ENCODE results near the gene CYB5R4.

Gene CYB5R4

GRCh38 chr6:83859410-83860358, at the start of gene CYB5R4:
TSS of gene CYB5R4 (plus strand) at chr6:83859689. CDS start at chr6:83859783, 94 bp downstream.
- peak within 1 kb of the TSS; percentile 99 for H3K4me3 Mint-ChIP-seq
- peak within 1 kb of the TSS; percentile 90 for H3K27ac Mint-ChIP-seq
- H3K4me1 Mint-ChIP-seq (ENCODE audit: low read depth) = peaks cover 40% of the 10 kb centered on the region
- peaks cover 3% of the 10 kb centered on the region for H3K36me3 Mint-ChIP-seq
- H3K9me3 Mint-ChIP-seq (ENCODE audit: low read depth) = no peaks in the 10 kb centered on the region
- peaks cover 10% of the 10 kb centered on the region for H3K27me3 Mint-ChIP-seq

GRCh38 chr6:83812595-83812994, 46.9 kb upstream of the CYB5R4 start:
- no peaks in the 10 kb centered on the region for H3K36me3 Mint-ChIP-seq

GRCh38 chr6:83815631-83816272, 43.7 kb upstream of the CYB5R4 start:
- Mint-ChIP-seq H3K4me3 (no peak overlapping the region), H3K27ac (no peak overlapping the region), H3K4me1 (ENCODE audit: low read depth) (no peaks in the 10 kb centered on the region), H3K27me3 (peaks cover 7% of the 10 kb centered on the region), H3K9me3 (ENCODE audit: low read depth) (no peaks in the 10 kb centered on the region), H3K36me3 (no peaks in the 10 kb centered on the region)

More at GRCh38 chr6:83812595-83812994, 46.9 kb upstream of the CYB5R4 start:
- no peaks in the 10 kb centered on the region for H3K9me3 Mint-ChIP-seq (ENCODE audit: low read depth)
- H3K4me1 Mint-ChIP-seq (ENCODE audit: low read depth) = no peaks in the 10 kb centered on the region
- H3K4me3 Mint-ChIP-seq = no peak overlapping the region
- peaks cover 7% of the 10 kb centered on the region for H3K27me3 Mint-ChIP-seq
- H3K27ac Mint-ChIP-seq = no peak overlapping the region

- H3K4me3 Mint-ChIP-seq = no peak overlapping the region
- H3K27ac Mint-ChIP-seq = no peak overlapping the region
- H3K36me3 Mint-ChIP-seq = no peaks in the 10 kb centered on the region
- H3K27me3 Mint-ChIP-seq = peaks cover 1% of the 10 kb centered on the region
- no peaks in the 10 kb centered on the region for H3K4me1 Mint-ChIP-seq (ENCODE audit: low read depth)
- no peaks in the 10 kb centered on the region for H3K9me3 Mint-ChIP-seq (ENCODE audit: low read depth)
Observed at GRCh38 chr6:83822629-83823169, 36.8 kb upstream of the CYB5R4 start.

DNA sequence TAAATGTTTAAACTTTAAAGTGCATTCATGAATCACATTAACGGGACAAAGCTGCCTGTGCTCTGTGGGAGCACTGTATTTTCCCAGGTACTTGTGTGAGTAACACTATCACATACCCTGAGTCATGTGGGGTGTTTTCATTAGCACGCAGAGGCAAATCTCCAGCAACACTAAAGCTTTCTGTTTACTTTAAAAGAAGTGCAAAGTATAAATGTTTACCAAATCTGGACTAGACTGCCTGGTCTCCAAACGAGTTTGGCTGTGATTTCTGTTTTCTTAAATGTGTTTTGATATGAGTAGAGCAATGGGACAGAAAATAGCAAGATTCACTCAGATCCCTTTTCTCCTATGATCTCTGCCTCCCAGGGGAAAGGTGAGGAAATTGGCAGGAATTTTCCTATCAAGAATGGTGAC, 35.1 kb upstream of the CYB5R4 start:
- H3K27ac Mint-ChIP-seq = no peak overlapping the region
- peaks cover 1% of the 10 kb centered on the region for H3K27me3 Mint-ChIP-seq
- H3K4me3 Mint-ChIP-seq = no peak overlapping the region

DNA sequence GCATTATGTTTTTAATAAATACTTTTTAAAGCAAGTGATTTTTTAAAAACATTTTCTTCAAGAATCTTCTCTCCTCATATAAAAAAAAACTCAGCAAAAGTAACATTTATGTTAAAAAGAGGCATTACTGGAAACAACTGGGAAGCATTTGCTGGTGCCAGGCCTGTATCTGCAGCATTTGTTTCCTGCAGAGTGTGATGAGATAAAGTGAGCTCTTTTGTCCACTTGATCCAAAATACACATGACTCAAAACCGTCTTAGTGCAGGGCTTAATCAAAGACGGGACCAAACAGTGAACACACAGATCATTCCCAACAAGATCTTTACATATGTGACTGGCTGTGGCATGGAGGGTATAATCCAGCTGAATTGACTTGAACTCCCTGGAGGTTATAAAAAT, 34.7 kb upstream of the CYB5R4 start:
- no peaks in the 10 kb centered on the region for H3K4me1 Mint-ChIP-seq (ENCODE audit: low read depth)
- no peaks in the 10 kb centered on the region for H3K9me3 Mint-ChIP-seq (ENCODE audit: low read depth)
- no peak overlapping the region for H3K27ac Mint-ChIP-seq
- H3K36me3 Mint-ChIP-seq = no peaks in the 10 kb centered on the region
- H3K4me3 Mint-ChIP-seq = no peak overlapping the region
- peaks cover 1% of the 10 kb centered on the region for H3K27me3 Mint-ChIP-seq

More for the DNA sequence above, 35.1 kb upstream of the CYB5R4 start:
- Mint-ChIP-seq H3K4me1 (ENCODE audit: low read depth) (no peaks in the 10 kb centered on the region), H3K36me3 (no peaks in the 10 kb centered on the region), H3K9me3 (ENCODE audit: low read depth) (no peaks in the 10 kb centered on the region)

DNA sequence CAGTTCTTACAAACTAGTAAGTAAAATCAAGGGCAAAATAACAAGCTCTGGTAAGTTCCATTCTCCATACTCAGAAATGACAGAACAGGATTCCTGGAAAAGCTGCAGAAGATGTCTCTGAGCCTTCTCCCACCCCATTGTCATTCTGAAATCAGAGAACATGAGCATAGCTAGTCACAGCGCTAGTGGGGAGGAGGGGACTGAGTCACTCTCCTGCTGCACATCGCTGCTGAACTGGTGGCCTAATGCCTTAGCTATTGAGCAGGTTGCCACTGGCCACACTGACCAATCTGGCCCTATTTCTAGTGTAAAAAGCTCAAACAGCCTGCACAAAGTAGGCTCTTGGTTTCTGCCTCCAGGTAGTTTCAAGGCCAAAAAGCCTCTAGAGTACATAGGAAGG, 32.4 kb upstream of the CYB5R4 start:
- no peak overlapping the region for H3K27ac Mint-ChIP-seq
- no peaks in the 10 kb centered on the region for H3K4me1 Mint-ChIP-seq (ENCODE audit: low read depth)
- H3K36me3 Mint-ChIP-seq = no peaks in the 10 kb centered on the region
- H3K9me3 Mint-ChIP-seq (ENCODE audit: low read depth) = no peaks in the 10 kb centered on the region
- peaks cover 7% of the 10 kb centered on the region for H3K27me3 Mint-ChIP-seq
- H3K4me3 Mint-ChIP-seq = no peak overlapping the region

- Mint-ChIP-seq H3K4me1 (ENCODE audit: low read depth) (no peaks in the 10 kb centered on the region), H3K27ac (no peak overlapping the region), H3K36me3 (no peaks in the 10 kb centered on the region), H3K9me3 (ENCODE audit: low read depth) (peaks cover 3% of the 10 kb centered on the region), H3K4me3 (no peak overlapping the region), H3K27me3 (peaks cover 18% of the 10 kb centered on the region)
Observed at GRCh38 chr6:83838727-83839126, 20.8 kb upstream of the CYB5R4 start.

DNA sequence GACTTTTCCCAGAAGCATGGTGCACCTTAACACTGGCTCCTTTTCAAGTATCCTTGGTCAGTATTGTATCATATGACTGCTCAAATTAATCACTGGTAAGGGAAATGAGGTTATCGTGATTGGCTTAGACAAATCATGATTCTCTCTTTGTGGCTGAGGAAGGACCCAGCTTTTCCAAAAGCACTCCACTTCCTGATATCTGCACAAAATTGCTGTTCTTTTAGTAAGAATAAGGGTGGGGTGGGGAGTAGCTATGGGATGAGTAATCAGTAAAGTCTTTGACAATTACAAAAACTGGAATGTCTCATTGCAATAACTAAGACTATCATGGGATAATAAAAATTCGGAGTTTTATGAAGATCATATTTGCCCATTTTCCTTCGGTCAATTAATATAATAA, 15.3 kb upstream of the CYB5R4 start:
- Mint-ChIP-seq H3K27ac (no peak overlapping the region), H3K4me3 (no peak overlapping the region), H3K4me1 (ENCODE audit: low read depth) (no peaks in the 10 kb centered on the region), H3K36me3 (no peaks in the 10 kb centered on the region), H3K27me3 (peaks cover 11% of the 10 kb centered on the region), H3K9me3 (ENCODE audit: low read depth) (no peaks in the 10 kb centered on the region)

DNA sequence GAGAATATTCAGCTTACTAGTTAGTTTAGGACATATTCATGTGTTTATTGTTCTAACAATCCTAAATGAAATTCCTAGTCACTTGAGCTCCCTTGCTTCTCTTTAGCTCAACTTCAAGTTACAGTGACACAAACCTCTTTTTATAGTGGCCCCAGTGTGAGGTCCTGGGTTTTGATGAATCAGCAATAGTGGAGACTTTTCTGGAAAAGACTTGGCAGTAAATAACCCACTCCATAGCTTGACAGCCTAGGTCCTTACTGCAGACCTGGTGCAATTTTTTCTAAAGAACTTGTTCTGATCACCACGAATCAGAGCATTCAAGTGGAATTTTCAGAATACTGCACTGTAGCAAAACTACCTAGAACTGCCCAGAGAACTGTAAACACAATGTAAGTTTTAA, 13.2 kb upstream of the CYB5R4 start:
- H3K36me3 Mint-ChIP-seq = no peaks in the 10 kb centered on the region
- no peak overlapping the region for H3K27ac Mint-ChIP-seq
- no peak overlapping the region for H3K4me3 Mint-ChIP-seq
- H3K27me3 Mint-ChIP-seq = peaks cover 25% of the 10 kb centered on the region
- no peaks in the 10 kb centered on the region for H3K9me3 Mint-ChIP-seq (ENCODE audit: low read depth)
- no peaks in the 10 kb centered on the region for H3K4me1 Mint-ChIP-seq (ENCODE audit: low read depth)

DNA sequence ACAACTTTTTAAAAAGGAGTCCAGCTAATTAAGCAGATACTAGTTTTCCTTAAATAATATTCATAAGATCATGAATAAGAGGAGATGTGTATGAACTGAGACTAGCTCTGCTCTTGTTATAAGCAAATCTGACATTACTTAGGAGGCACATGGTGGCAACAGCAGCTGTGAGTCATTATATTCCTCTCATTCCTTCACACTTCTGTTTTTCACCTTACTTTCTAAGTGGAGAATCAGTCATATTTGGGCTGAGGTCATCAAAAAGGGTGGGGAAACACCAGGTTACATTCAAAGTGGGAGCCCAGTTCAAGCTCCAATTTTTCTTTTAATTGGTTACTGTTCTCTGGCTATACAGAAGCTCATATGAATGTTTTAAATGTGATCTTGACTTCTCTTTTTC, 12.3 kb upstream of the CYB5R4 start:
- Mint-ChIP-seq H3K27ac (no peak overlapping the region), H3K9me3 (ENCODE audit: low read depth) (no peaks in the 10 kb centered on the region), H3K36me3 (no peaks in the 10 kb centered on the region), H3K27me3 (peaks cover 32% of the 10 kb centered on the region), H3K4me3 (no peak overlapping the region), H3K4me1 (ENCODE audit: low read depth) (no peaks in the 10 kb centered on the region)

- H3K27ac Mint-ChIP-seq = no peak overlapping the region
Observed at GRCh38 chr6:83849127-83849526, 10.4 kb upstream of the CYB5R4 start.

GRCh38 chr6:83849610-83850009, 9.9 kb upstream of the CYB5R4 start:
- no peak overlapping the region for H3K4me3 Mint-ChIP-seq

More at GRCh38 chr6:83849127-83849526, 10.4 kb upstream of the CYB5R4 start:
- H3K27me3 Mint-ChIP-seq = peaks cover 33% of the 10 kb centered on the region
- H3K9me3 Mint-ChIP-seq (ENCODE audit: low read depth) = no peaks in the 10 kb centered on the region
- peaks cover 10% of the 10 kb centered on the region for H3K4me1 Mint-ChIP-seq (ENCODE audit: low read depth)
- no peaks in the 10 kb centered on the region for H3K36me3 Mint-ChIP-seq
- no peak overlapping the region for H3K4me3 Mint-ChIP-seq

DNA sequence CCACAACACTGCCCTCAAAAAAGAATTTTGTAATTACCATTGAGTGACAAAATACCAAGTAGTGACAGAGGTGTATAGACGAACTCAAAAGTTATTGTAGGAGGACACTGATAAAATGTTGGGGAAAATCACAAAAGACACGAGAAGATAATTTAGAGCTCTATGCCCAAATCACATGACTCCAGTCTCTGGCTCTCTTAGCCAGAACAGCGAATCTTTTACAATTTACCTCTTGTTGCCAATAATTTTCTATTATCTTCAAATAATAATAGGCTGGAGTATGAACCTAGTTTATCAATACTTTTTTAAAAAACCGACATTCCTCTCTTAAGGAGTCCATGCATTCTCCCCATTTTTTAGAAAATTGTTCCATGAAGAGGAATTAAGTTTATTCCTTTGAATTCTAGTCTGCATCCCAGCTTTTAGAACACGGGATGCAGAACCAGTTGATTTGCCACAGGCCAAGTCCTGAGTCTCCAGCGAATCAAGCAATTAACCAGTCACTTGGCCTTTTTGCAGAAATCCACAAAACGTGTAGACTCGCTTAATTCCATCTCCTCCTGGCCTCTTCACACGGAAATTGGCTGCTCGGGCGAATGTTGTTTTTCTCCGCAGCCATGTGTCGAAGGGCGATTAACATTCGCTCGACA, 6.8 kb upstream of the CYB5R4 start:
- Mint-ChIP-seq H3K4me3 (peak overlapping the region; percentile 68), H3K36me3 (peaks cover 2% of the 10 kb centered on the region), H3K9me3 (ENCODE audit: low read depth) (no peaks in the 10 kb centered on the region), H3K27ac (no peak overlapping the region), H3K27me3 (peaks cover 49% of the 10 kb centered on the region), H3K4me1 (ENCODE audit: low read depth) (peaks cover 13% of the 10 kb centered on the region)

More at GRCh38 chr6:83849610-83850009, 9.9 kb upstream of the CYB5R4 start:
- H3K27me3 Mint-ChIP-seq = peaks cover 38% of the 10 kb centered on the region
- H3K9me3 Mint-ChIP-seq (ENCODE audit: low read depth) = no peaks in the 10 kb centered on the region
- no peaks in the 10 kb centered on the region for H3K36me3 Mint-ChIP-seq
- peaks cover 13% of the 10 kb centered on the region for H3K4me1 Mint-ChIP-seq (ENCODE audit: low read depth)
- H3K27ac Mint-ChIP-seq = no peak overlapping the region
